Rectal smooth muscle tissue (tissue), 1 donor: ENCODE measurements around the gene SGSM1.

Source experiments
- H3K27ac ChIP-seq: one replicate; pipeline ENCODE4 v1.7.0; 2013; ENCODE audit warnings: low read depth, low read length, inconsistent platforms
- H3K27me3 ChIP-seq: one replicate; pipeline ENCODE4 v1.7.0; 2013; ENCODE audit warnings: low read length; ENCODE audit not compliant: control insufficient read depth, insufficient read depth
- H3K36me3 ChIP-seq: one replicate; pipeline ENCODE4 v1.7.0; 2013; ENCODE audit warnings: low read length; ENCODE audit not compliant: control insufficient read depth, insufficient read depth
- H3K4me1 ChIP-seq: one replicate; pipeline ENCODE4 v1.7.0; 2013; ENCODE audit warnings: low read length; ENCODE audit not compliant: control insufficient read depth, insufficient read depth
- H3K4me3 ChIP-seq: one replicate; pipeline ENCODE4 v1.7.0; 2013; ENCODE audit warnings: low read length
- H3K9ac ChIP-seq: one replicate; pipeline ENCODE4 v1.7.0; 2013; ENCODE audit warnings: low read length

Gene SGSM1

DNA sequence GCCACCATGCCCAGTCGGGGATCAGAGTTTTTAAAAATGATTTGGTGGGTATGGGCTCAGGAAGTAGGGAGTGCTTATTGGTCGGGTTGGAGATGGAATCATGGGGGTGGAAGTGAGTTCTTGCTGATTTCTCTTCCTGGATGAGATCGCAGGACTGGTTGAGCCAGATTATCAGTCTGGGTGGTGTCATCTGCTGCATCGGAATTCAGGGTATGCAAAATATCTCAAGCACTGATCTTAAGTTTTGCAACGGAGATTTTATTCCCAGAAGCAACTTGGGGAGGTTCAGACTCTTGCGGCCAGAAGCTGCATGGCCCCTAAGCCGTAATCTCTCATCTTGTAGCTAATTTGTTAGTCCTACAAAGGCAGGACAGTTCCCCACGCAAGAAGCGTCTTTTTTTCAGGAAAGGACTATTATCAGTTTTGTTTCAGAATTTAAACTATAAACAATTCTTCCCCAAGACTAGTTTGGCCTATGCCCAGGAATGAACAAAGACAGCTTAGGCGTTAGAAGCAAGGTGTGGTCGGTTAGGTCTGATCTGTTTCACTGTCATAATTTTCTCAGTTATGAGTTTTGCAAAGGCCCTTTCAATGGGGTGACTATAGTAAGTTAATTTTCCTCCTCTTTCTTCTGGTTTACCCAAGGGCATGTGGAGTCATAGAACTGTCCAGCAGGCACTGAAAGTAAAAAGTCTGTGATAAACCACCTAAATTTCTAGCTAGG is 30.1 kb upstream of the SGSM1 start:
- Histone ChIP-seq H3K9ac (no peak overlapping the region), H3K27ac (no peak overlapping the region), H3K36me3 (no peaks in the 10 kb centered on the region), H3K4me3 (no peak overlapping the region), H3K4me1 (no peaks in the 10 kb centered on the region), H3K27me3 (no peaks in the 10 kb centered on the region)

DNA sequence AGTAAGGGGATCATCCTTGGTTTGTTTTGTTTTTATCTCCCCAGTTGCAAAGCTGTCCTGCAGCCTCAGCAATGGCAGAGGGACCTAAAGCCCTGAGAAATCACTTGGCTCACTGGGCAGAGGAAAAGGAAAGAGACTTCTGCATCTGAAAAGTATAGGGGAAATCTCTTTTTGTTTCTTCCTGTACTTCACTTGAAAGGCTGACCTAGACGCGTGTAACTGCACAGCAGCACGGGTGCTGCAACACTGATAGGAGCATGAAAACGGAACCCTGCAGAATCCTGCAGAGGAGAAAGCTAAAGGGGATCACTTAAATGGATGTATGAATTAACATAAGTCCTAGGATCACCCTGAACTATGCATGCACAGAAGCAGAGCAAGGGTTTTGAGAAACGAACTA is 29.5 kb upstream of the SGSM1 start:
- Histone ChIP-seq H3K27ac (no peak overlapping the region), H3K9ac (no peak overlapping the region), H3K27me3 (no peaks in the 10 kb centered on the region), H3K4me1 (no peaks in the 10 kb centered on the region), H3K36me3 (no peaks in the 10 kb centered on the region), H3K4me3 (no peak overlapping the region)

DNA sequence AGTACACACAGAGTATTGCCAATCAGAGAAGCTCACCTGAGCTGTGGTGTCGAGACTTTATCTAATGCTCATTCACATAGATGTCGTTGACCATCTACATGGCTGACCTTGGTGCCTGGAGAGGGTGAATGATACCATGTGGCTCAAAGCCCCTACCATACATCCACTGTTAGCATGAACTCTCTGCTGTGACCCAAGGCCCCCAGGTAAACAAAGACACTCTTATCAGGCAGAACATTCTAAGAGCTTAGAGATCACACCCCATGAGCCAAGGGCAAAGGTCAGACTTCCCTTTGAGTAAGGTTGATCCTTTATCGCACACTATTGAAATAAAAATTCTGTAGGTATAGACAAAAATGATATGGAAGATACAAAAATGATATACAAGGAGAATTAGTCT is 16.5 kb upstream of the SGSM1 start:
- H3K36me3 ChIP-seq, result no peaks in the 10 kb centered on the region
- H3K9ac ChIP-seq, result no peak overlapping the region
- H3K27me3 ChIP-seq, result peaks cover 2% of the 10 kb centered on the region
- no peaks in the 10 kb centered on the region for H3K4me1 ChIP-seq
- H3K4me3 ChIP-seq, result no peak overlapping the region
- no peak overlapping the region for H3K27ac ChIP-seq

DNA sequence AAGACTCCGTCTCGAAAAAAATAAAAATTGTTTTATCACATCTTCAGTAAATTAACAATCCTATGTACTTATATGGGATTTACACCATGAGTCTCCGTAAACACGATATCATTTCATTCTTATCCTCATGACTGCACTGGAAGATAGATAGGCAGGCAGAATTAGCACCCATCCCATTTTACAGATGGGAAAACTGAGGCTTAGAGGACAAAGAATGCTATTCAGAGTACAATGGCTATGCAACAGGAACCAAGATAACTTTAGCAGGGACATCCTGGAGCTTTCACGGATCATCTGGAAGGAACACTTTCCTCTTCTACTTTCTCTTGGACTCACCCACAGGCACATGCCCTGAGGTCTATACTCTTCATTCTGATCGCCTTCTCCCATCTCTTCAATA is 14.6 kb upstream of the SGSM1 start:
- H3K27ac ChIP-seq, result no peak overlapping the region
- H3K27me3 ChIP-seq, result peaks cover 2% of the 10 kb centered on the region
- H3K4me1 ChIP-seq, result no peaks in the 10 kb centered on the region
- H3K36me3 ChIP-seq, result no peaks in the 10 kb centered on the region
- H3K4me3 ChIP-seq, result no peak overlapping the region
- H3K9ac ChIP-seq, result no peak overlapping the region

DNA sequence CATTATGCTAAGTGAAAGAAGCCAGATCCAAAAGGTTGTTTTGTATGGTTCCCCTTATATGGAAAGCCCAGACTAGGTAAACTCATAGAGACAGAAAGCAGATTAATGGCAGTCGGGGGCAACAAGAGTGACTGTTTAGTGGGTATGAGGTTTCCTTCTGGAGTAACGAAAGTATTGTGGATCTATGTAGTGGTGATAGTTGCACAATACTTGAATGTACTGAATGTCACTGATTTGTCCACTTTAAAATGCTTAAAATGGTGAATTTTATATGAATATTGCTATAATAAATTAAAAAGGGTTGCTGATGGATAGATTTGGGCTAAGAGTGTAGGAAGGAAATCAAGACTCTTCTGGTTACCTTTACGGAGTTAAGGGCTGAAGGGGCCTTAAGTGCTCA is 10.0 kb upstream of the SGSM1 start:
- no peak overlapping the region for H3K4me3 ChIP-seq
- no peaks in the 10 kb centered on the region for H3K27me3 ChIP-seq
- H3K4me1 ChIP-seq, result no peaks in the 10 kb centered on the region
- H3K36me3 ChIP-seq, result no peaks in the 10 kb centered on the region
- H3K27ac ChIP-seq, result no peak overlapping the region
- H3K9ac ChIP-seq, result no peak overlapping the region

DNA sequence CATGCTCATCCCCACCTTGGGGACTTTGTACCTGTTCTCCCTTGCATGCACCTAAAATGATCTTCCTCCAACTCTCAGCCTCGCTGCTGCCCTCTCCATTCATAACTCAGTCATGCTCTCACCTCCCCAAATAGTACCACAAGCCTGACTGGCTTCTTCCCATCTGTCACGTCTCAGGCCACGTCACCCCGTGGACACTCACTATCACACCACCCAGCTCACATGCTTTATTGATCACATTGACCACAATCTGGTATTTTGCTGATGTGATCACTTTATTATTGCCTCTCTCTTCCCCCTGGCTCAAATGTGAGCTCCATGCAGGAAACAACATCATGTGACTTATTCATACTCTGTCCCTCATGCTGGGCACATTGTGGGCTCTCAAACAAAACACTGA is 9.2 kb upstream of the SGSM1 start:
- Histone ChIP-seq H3K4me1 (no peaks in the 10 kb centered on the region), H3K9ac (no peak overlapping the region), H3K4me3 (no peak overlapping the region), H3K27ac (no peak overlapping the region), H3K27me3 (no peaks in the 10 kb centered on the region), H3K36me3 (no peaks in the 10 kb centered on the region)

DNA sequence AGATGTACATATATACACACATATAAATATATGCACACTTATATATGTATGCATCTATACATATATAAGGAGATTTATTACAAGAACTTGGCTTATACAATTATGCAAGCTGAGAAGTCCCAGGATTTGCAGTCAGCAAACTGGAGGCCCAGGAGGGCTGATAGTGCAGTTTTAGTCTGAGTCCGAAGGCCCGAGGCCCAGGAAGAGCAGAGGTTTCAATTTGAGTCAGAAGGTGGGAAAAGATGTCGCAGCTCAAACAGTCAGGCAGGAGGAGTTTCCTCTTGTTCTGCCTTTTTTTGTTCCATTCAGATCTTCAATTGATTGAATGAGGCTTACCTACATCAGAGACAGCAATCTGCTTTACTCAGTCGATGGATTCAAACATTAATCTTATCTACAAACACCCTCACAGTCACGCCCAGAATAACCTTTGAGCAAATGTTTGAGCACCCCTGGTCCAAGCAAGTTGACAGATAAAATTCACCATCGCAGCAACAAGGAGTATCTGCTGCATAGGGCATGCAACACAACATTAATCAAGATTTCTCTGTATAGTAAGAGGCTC is 4.0 kb upstream of the SGSM1 start:
- Histone ChIP-seq H3K4me3 (no peak overlapping the region), H3K4me1 (peaks cover 2% of the 10 kb centered on the region), H3K36me3 (no peaks in the 10 kb centered on the region), H3K27me3 (no peaks in the 10 kb centered on the region), H3K27ac (no peak overlapping the region), H3K9ac (no peak overlapping the region)

DNA sequence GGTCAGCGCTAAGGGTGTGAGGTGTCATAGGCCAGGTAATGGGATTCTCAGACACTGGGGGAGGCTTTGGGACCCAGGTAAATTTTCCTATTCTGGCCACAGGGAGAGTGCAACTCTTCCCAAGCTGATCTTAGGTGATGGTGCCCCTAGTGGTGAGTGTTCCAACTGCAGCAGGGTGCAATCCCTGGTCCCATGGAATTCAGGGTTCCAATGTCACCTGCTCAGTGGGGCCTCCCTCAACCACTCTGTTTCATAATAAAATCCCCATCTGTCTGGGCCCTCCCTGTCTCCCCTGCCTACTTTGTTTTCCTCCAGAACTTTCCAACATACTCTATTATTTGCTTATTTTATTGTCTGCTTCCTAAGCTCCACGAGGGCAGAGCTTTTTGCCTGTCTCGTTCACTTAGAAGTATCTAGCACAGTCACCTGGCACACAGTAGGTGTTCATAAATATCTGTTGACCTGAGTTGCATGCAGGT is 2.9 kb upstream of the SGSM1 start:
- Histone ChIP-seq H3K27me3 (no peaks in the 10 kb centered on the region), H3K36me3 (no peaks in the 10 kb centered on the region), H3K4me3 (no peak overlapping the region), H3K27ac (no peak overlapping the region), H3K9ac (no peak overlapping the region), H3K4me1 (peaks cover 2% of the 10 kb centered on the region)

DNA sequence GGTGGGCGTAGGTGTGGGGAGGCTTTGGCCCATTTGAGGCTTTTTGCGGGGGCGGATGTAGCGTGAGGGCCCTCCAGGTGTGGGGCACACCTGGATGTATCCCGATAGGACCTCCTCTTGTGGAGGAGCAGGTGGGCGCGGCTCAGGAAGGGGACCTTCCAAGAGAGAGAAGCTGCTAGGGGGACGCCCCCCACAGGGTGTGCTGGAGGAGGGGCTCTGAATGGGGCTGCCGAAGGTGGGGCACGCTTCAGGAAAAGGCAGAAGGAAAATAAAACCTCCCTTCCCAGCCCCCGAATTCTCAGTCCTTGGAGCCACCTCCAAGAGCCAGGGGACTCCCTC is 621 bp downstream of the SGSM1 start:
- Histone ChIP-seq H3K27me3 (no peaks in the 10 kb centered on the region), H3K4me1 (peaks cover 12% of the 10 kb centered on the region), H3K9ac (peak overlapping the region; percentile 24), H3K36me3 (no peaks in the 10 kb centered on the region), H3K4me3 (peak overlapping the region; percentile 50), H3K27ac (peak overlapping the region; percentile 40)

DNA sequence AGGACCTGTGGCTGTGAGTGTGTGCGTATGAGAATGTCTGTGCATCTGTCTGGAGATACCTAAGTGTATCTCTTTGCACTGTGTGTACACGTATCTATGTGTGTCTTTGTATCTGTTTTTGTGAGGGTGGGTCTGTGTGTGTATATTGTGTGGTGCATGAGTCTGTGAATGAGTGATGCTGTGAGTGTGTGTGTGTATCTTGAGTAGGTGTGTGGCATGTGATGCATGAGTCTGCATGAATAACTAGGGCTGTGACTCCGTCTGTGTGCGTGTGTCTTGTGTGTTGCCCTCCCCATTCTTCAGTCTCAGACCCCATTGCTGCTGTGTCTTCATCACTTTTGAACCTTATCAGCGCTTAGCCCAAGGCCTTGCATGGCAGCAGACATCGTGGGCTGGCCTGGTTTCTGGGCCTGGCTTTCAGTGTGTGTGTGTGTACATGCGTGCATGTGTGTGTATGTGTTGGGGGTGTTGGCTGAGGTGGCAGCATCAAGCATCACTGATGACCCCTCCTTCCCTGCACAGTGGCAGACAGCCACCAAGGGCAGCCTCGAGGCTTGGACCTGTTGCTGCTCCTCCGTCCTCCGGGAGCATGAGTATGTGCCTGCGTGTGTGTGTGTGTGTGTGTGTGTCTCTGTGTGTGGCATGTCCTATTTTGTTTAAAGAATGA is 1.4 kb downstream of the SGSM1 start:
- H3K27me3 ChIP-seq, result no peaks in the 10 kb centered on the region
- H3K4me3 ChIP-seq, result peak overlapping the region; percentile 27
- H3K4me1 ChIP-seq, result peaks cover 12% of the 10 kb centered on the region
- no peak overlapping the region for H3K9ac ChIP-seq
- H3K36me3 ChIP-seq, result no peaks in the 10 kb centered on the region
- no peak overlapping the region for H3K27ac ChIP-seq

DNA sequence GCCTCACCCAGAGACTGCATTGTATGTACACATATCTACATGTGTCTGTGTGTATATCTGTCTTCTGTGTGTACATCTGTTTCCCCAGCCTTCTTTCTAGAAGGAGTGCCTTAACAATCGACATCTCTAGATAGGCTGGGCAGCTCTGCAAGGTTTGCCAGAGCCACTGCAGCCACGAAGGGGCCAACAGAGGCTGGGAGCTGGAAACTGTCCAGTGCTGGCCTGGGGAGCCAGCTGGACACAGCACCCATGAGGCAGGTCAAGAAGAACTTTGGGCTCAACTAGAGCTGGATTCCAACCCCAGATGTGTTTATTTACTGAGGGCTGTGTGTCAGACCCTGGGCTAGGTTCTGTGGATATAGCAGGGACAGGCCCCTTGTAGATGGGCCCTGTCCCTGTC is 3.3 kb downstream of the SGSM1 start:
- Histone ChIP-seq H3K27me3 (no peaks in the 10 kb centered on the region), H3K9ac (no peak overlapping the region), H3K27ac (no peak overlapping the region), H3K4me1 (peaks cover 12% of the 10 kb centered on the region), H3K4me3 (no peak overlapping the region), H3K36me3 (no peaks in the 10 kb centered on the region)

DNA sequence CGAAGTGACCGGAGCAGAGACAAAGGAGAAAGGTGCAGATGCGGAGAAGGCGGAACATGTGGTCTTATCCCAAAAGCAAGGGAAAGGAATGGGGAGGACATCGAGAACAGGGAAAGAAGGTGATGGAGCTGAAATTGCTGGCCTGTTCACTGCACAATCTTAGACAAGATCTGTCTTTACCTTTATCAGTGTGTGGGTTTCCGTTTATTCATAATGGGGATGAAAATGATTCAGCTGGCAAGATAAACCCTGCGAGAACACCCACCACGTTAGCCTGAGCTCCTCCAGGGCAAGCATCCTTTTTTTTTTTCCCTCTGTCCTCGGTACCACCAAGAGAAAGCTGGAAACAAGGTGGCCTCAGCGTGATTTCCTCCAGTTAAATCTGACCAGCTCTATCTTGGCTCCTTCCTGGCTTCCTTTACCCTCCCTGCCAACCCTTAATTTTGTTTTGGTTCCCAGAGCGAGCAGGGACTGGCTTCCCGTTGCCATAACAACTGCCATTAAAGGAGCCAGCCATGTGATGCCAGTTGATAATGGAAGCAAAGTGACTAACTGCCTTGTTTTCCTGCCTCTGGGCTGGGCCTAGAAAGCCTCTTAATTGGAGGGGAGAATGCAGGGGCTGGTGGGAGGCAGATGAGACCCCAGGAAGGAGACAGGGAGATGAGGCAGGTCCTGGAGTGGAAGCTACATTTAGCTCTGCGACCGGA is 4.2 kb downstream of the SGSM1 start:
- Histone ChIP-seq H3K27me3 (no peaks in the 10 kb centered on the region), H3K9ac (no peak overlapping the region), H3K27ac (peak overlapping the region; percentile 3), H3K4me3 (no peak overlapping the region), H3K4me1 (peaks cover 12% of the 10 kb centered on the region), H3K36me3 (no peaks in the 10 kb centered on the region)
